Activated CD8-positive, alpha-beta T cell treated with anti-CD3 and anti-CD28 coated beads for 36 hours (primary cell): ENCODE measurements around the gene KDELR3. TPM values are rescaled to one million over a fixed set of nuclear protein-coding genes. Genes with fewer than 3 reads are reported as not detected.

Experiments
- ATAC-seq: fragments of 200-7000 bp; cut with Tn5 transposase; one replicate; pipeline ENCODE4 v1.10.0; 2021; ENCODE audit warnings: mild to moderate bottlenecking, moderate library complexity
- CTCF ChIA-PET: fragments of 350-600 bp; sonication (Branson Sonifier 250); formaldehyde crosslinking; loops from one replicate; lab custom pipeline; 2021; ENCODE audit warnings: antibody characterized with exemption; lab: Charles Lee
- POLR2A ChIA-PET: fragments of 350-600 bp; sonication (Branson Sonifier 250); formaldehyde crosslinking; loops from one replicate; lab custom pipeline; 2021; ENCODE audit warnings: antibody characterized with exemption; lab: Charles Lee
- DNase-seq: peaks from one replicate; pipeline ENCODE4 v3.0.0-alpha.2; 2020
- H3K27ac Mint-ChIP-seq: one replicate; pipeline ENCODE4 v1.8.0; 2021; ENCODE audit warnings: mild to moderate bottlenecking, mixed read lengths
- H3K27me3 Mint-ChIP-seq: one replicate; pipeline ENCODE4 v1.8.0; 2021; ENCODE audit warnings: mixed read lengths
- H3K36me3 Mint-ChIP-seq: one replicate; pipeline ENCODE4 v1.8.0; 2021; ENCODE audit warnings: low read depth, mixed read lengths
- H3K4me1 Mint-ChIP-seq: one replicate; pipeline ENCODE4 v1.8.0; 2021; ENCODE audit warnings: low read depth, mixed read lengths
- H3K4me3 Mint-ChIP-seq: one replicate; pipeline ENCODE4 v1.8.0; 2021; ENCODE audit warnings: mild to moderate bottlenecking, moderate library complexity, mixed read lengths
- H3K9me3 Mint-ChIP-seq: one replicate; pipeline ENCODE4 v1.8.0; 2021; ENCODE audit warnings: mixed read lengths
- intact Hi-C: fragments of 100-400 bp; cut with micrococcal nuclease; formaldehyde crosslinking; loops from one replicate; pipeline ENCODE4 v1.10.0; 2022
- total RNA-seq, 2 experiments: library from RNA; stranded (reverse); gene quantifications; one replicate each; pipeline ENCODE4 v1.2.3, GENCODE V29; 2021
- TF ChIP-seq, protein P1 (sequence below): fragments of 200-600 bp; IDR thresholded peaks from one replicate; pipeline ENCODE4 v1.8.0; 2022; ENCODE audit warnings: antibody characterized with exemption, mild to moderate bottlenecking

KDELR3 gene
- total RNA-seq, 2 experiments from 2014 or later = 1.7 to 2.1 TPM

DNA sequence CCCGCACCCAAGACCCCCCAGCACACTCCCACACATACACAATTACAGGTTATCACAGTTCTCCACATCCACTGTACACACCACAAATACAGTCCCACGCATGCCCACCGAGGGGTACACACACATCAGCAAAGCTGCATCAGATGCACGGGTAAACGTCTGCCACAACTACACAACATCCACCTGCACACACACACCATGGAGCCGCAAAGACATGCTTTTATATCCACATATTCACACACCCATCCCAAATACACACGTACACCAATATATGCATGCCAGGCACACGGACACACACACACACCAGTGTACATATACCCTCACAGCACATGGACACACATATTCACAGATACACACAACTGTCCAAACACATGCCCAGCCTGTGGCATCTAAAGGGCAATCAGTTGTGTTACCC lies 7.5 kb upstream of the KDELR3 start:
- no peak for DNase-seq
- H3K4me1 Mint-ChIP-seq = peaks cover 9% of the 10 kb centered on the region
- intact Hi-C loops = no loop called here

DNA sequence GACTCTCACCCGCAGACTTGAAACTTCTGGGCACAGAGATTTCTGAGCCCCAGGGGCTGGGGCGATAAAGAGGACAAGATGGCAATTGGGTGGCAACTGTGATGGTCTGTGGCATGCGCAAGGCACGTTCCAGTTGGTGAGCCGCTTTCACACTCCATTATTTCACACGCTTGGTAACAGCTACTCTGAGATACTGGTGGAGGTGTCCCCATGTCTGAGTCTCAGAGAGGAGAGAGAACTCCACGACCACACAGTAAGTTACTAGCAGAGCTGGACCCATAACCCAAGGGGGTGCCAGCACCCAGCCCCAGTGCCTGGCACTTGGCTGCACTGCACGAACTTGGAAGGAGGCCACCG lies 6.9 kb upstream of the KDELR3 start:
- ATAC-seq (peak; percentile 28), DNase-seq (no peak)
- Mint-ChIP-seq H3K4me1 (peaks cover 9% of the 10 kb centered on the region), H3K36me3 (no peaks in the 10 kb centered on the region), H3K9me3 (no peaks in the 10 kb centered on the region), H3K27ac (no peak overlapping the region), H3K4me3 (no peak overlapping the region), H3K27me3 (peaks cover 71% of the 10 kb centered on the region)
- ChIA-PET CTCF (no interaction called here), POLR2A (no interaction called here)
- intact Hi-C loops = no loop called here
- TF ChIP-seq, protein P1, sequence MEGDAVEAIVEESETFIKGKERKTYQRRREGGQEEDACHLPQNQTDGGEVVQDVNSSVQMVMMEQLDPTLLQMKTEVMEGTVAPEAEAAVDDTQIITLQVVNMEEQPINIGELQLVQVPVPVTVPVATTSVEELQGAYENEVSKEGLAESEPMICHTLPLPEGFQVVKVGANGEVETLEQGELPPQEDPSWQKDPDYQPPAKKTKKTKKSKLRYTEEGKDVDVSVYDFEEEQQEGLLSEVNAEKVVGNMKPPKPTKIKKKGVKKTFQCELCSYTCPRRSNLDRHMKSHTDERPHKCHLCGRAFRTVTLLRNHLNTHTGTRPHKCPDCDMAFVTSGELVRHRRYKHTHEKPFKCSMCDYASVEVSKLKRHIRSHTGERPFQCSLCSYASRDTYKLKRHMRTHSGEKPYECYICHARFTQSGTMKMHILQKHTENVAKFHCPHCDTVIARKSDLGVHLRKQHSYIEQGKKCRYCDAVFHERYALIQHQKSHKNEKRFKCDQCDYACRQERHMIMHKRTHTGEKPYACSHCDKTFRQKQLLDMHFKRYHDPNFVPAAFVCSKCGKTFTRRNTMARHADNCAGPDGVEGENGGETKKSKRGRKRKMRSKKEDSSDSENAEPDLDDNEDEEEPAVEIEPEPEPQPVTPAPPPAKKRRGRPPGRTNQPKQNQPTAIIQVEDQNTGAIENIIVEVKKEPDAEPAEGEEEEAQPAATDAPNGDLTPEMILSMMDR = no peak

More for the DNA sequence above, 7.5 kb upstream of the KDELR3 start:
- H3K9me3 Mint-ChIP-seq = no peaks in the 10 kb centered on the region
- no peak overlapping the region for H3K27ac Mint-ChIP-seq
- no peak overlapping the region for H3K4me3 Mint-ChIP-seq
- TF ChIP-seq, protein P1 = no peak
- peaks cover 71% of the 10 kb centered on the region for H3K27me3 Mint-ChIP-seq
- ATAC-seq = no peak
- ChIA-PET CTCF (no interaction called here), POLR2A (no interaction called here)
- H3K36me3 Mint-ChIP-seq = no peaks in the 10 kb centered on the region

DNA sequence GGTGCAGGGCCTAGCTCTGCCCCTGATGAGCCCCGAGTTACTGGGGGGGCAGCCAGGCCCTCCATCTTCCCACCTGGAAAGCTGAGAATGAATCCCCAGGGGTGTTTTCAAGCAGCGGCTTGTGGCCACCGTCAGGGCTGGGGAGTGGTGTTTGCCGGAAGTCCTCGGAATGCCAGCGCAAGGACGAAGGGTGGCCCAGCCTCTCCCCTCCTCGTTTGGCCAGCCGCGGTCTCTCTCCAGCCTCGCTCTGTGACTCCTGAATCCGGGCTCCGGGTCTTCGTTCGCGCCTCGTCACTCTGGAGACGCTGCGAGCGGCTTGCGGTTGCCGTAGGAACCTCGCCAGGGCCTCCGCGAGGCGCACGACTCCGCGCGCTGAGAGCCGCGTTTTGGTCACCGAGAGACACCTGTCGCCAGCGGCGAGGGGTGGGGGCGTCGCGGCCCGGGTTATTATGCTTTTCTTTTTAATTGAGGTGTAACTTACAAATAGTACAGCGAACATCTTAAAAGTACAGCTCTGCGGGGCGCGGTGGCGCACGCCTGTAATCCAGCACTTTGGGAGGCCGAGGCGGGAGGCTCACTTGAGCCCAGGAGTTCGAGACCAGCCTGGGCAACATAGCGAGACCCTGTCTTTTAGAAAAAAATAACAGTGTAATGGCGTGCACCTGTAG lies 6.3 kb upstream of the KDELR3 start:
- no peaks in the 10 kb centered on the region for H3K9me3 Mint-ChIP-seq
- no peak overlapping the region for H3K4me3 Mint-ChIP-seq
- DNase-seq (peak; percentile 83), ATAC-seq (peak; percentile 89)
- no peaks in the 10 kb centered on the region for H3K36me3 Mint-ChIP-seq
- CTCF ChIA-PET = interaction anchor here (1.7 kb wide), 1 partner anchor 9 kb away, joined by 4 read pairs; no protein-coding TSS in a partner anchor
- H3K27me3 Mint-ChIP-seq = peaks cover 70% of the 10 kb centered on the region
- H3K27ac Mint-ChIP-seq = no peak overlapping the region
- intact Hi-C loops = no loop called here
- H3K4me1 Mint-ChIP-seq = peaks cover 5% of the 10 kb centered on the region
- TF ChIP-seq, protein P1 = no peak
- POLR2A ChIA-PET = interaction anchor here (0.6 to 1.3 kb wide), 3 partner anchors 8 to 400 kb away, joined by 3 read pairs; no protein-coding TSS in a partner anchor

- Mint-ChIP-seq H3K9me3 (no peaks in the 10 kb centered on the region), H3K36me3 (no peaks in the 10 kb centered on the region), H3K4me3 (no peak overlapping the region), H3K4me1 (peaks cover 8% of the 10 kb centered on the region), H3K27ac (no peak overlapping the region), H3K27me3 (peaks cover 67% of the 10 kb centered on the region)
- intact Hi-C loops = no loop called here
- CTCF ChIA-PET = interaction anchor here (0.6 to 1.7 kb wide), 4 partner anchors 11 to 50 kb away, joined by 3 to 4 read pairs (median 3); no protein-coding TSS in a partner anchor
- no peak for ATAC-seq
- TF ChIP-seq, protein P1 = no peak
- POLR2A ChIA-PET = interaction anchor here (1.0 to 1.3 kb wide), 2 partner anchors 20 to 27 kb away, joined by 3 read pairs; no protein-coding TSS in a partner anchor
- DNase-seq = no peak
Measured at GRCh38 chr22:38462960-38463784, 4.7 kb upstream of the KDELR3 start.
